Measurements from ENCODE around the gene MTARC1.

Gene MTARC1

DNA sequence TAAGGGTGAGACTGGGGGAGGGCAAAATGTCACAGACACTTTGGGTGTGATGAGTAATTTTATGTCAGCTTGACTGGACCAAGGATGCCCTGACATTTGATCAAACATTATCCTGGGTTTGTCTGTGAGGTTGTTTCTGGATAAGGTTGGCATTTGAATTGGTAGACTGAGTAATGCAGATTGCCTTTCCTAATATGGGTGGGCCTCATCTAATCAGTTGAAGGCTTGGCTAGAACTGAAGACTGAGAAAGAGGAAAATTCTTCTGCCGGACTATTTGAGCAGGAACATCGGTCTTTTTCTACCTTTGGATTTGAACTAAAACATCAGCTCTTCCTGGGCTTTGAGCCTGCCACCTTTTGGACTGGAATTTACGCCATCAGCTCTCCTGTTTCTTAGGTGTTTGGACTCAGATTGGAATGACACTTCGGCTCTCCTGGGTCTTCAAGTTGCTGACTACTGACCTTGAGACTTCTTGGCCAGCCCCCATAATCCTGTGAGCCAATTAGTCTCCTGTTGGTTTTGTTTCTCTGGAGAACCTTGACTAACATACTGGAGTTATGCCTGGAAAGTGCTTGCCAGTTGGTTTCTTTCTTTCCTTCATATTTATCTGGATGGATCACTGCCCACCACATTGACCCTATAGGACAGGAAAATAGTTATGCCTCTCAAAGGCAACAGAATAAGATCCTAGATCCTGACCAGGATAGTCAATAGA lies 47.6 kb downstream of the MTARC1 start:
- DNase-seq: no peak

Data from right forelimb (tissue), 1 donor.